HG03521 (cell line): ENCODE data around the gene GFRA4.
A peak's percentile ranks its signal among the peaks of the same experiment; 100 is the strongest.

Source experiments
- ATAC-seq: cut with Tn5 transposase; IDR thresholded peaks from one replicate; pipeline ENCODE4 v1.9.1; 2021; ENCODE audit warnings: mild to moderate bottlenecking, moderate library complexity; ENCODE audit not compliant: unreplicated experiment

Gene GFRA4

GRCh38 chr20:3674995-3675900 is 12.0 kb upstream of the GFRA4 start:
- no peak for ATAC-seq

GRCh38 chr20:3674447-3674846 is 11.2 kb upstream of the GFRA4 start:
- no peak for ATAC-seq

GRCh38 chr20:3673221-3674070 is 10.2 kb upstream of the GFRA4 start:
- ATAC-seq = no peak

GRCh38 chr20:3672547-3673171 is 9.5 kb upstream of the GFRA4 start:
- no peak for ATAC-seq

GRCh38 chr20:3671986-3672546 is 8.9 kb upstream of the GFRA4 start:
- no peak for ATAC-seq

GRCh38 chr20:3670945-3671344 is 7.7 kb upstream of the GFRA4 start:
- ATAC-seq = no peak

- ATAC-seq = no peak
These were observed 7.3 kb upstream of the GFRA4 start for GRCh38 chr20:3670511-3670910.

GRCh38 chr20:3669710-3670367 is 6.6 kb upstream of the GFRA4 start:
- ATAC-seq = no peak

- no peak for ATAC-seq
These were observed 4.3 kb upstream of the GFRA4 start for GRCh38 chr20:3667434-3668037.

GRCh38 chr20:3663858-3664257 is 659 bp upstream of the GFRA4 start:
- ATAC-seq = no peak

GRCh38 chr20:3661814-3662665 is 1.2 kb downstream of the GFRA4 start:
- ATAC-seq = no peak

- ATAC-seq = no peak
These were observed 2.0 kb downstream of the GFRA4 start for GRCh38 chr20:3661060-3661813.

GRCh38 chr20:3660262-3661059 is 2.7 kb downstream of the GFRA4 start:
- ATAC-seq = no peak

GRCh38 chr20:3659492-3660261 is 3.5 kb downstream of the GFRA4 start:
- ATAC-seq = no peak

- peak; percentile 91 for ATAC-seq
These were observed 4.3 kb downstream of the GFRA4 start for GRCh38 chr20:3658716-3659491.

- ATAC-seq = no peak
These were observed 5.0 kb downstream of the GFRA4 start for GRCh38 chr20:3658019-3658715.
